HuH-7 (cell line): ENCODE results near the gene GNAZ.

Experiments
- DNase-seq: peaks from one replicate; pipeline ENCODE4 v3.0.0; 2011; ENCODE audit warnings: low spot score

The GNAZ gene

GRCh38 chr22:23064381-23065068 is 5.8 kb upstream of the GNAZ start:
- DNase-seq: no peak

DNA sequence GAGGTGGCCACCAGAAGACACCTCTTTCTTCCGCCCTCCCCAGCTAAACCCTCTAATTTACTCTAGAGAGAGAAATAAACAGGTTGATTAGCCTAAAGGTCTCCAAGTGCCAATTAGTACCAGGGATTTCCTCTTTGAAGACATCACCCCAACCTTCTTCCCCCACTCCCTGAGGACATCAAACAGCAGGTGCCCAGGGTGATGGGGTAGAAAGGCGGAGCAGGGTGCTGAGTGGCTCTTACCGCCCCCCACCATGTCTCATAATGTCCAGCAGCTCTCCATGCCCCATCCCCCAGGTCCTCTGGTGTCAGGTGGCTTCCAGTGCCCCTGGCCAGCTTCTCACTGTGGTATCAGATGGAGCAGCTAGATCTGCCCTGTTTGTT is 5.3 kb upstream of the GNAZ start:
- no peak for DNase-seq

DNA sequence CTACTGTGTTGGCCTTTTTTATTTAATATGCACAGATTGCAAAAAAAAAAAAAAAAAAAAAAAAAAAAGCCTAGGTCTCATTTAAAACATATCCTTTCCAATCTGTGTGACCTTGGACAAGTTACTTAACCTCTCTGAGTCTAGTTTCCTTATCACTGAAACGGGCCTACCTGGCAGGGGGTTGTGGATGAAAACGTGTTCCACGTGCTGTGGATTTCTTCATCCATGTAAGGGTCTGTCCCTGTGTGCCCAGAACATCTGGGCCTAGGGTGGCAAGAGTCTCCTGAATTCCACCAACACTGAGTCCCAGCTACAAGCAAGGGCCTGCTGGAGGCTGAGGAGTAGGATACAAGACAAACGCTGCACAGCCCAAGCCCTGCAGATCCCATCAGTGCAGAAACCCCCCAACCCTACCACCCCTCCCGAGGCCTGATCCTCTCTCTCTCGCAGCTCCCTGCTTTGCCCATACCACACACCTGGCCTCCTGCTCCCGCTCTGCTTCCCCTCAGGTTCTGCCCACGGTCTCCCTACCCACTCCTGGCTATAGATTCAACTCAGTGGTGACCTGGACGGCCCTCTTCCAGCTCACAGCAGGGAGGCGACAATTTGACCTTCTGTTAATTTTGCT is 4.7 kb upstream of the GNAZ start:
- DNase-seq: no peak

GRCh38 chr22:23066200-23067022 is 3.9 kb upstream of the GNAZ start:
- DNase-seq: no peak

DNA sequence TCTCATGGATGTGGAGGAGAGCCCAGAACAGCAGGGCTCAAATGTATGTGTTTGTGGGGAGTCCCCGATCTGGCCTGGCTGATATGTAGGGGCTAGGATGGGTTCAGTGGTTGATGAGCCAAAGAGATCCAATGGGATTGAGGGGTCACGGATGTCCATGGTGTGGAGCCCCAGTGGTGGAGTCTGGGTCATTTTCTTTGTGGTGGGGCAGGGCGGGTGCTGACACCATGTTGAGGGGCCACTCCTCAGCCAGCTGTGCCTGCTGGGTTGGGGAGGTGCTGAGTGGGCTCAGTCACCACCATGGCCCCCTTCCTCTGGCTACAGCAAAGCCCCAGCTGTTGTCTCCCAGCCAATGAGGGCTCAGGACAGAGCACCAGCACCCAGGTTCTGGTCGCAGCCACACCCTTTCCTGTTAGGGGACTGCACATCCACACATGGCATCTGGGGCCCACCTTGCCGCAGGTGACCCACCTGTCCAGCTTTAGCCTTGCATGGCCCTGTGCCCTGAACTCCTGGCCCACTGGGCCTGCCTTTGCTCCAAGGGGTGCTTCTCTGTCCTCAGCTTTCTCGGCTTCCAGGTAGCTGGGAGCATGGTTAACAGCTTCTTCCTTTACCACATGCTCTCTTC is 3.2 kb upstream of the GNAZ start:
- no peak for DNase-seq

- no peak for DNase-seq
These were observed 2.6 kb upstream of the GNAZ start for GRCh38 chr22:23067691-23068090.

- no peak for DNase-seq
These were observed 2.1 kb upstream of the GNAZ start for GRCh38 chr22:23068096-23068831.

DNA sequence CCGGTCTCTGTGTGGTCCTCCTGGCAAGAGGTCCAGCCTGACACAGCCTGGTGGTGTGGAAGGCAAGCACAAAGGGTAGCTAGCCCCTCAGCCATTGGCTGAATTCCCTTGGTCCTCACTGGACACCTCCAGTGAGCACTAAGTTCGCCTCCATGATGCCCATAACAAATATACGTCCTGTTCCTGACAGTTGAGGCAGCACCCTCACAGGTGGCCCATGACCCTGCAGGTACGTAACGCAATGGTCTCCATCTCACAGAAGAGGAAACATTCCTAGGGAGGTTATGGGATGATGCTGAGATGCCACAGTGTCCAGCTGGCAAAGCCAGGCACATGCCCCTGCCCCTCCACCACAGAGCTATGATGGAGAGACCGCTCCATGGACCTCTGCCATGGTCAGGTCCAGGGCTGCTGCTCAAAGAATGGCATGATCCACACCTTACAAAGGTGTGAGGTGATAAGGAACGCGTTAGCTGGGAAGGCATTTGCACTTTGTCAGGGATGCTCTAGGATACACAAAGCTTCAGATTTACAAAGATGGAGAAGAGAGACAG is 1.4 kb upstream of the GNAZ start:
- no peak for DNase-seq

GRCh38 chr22:23069502-23070357 is 589 bp upstream of the GNAZ start:
- peak; percentile 96 for DNase-seq

- DNase-seq: no peak
These were observed 1.1 kb downstream of the GNAZ start for GRCh38 chr22:23071230-23072076.

DNA sequence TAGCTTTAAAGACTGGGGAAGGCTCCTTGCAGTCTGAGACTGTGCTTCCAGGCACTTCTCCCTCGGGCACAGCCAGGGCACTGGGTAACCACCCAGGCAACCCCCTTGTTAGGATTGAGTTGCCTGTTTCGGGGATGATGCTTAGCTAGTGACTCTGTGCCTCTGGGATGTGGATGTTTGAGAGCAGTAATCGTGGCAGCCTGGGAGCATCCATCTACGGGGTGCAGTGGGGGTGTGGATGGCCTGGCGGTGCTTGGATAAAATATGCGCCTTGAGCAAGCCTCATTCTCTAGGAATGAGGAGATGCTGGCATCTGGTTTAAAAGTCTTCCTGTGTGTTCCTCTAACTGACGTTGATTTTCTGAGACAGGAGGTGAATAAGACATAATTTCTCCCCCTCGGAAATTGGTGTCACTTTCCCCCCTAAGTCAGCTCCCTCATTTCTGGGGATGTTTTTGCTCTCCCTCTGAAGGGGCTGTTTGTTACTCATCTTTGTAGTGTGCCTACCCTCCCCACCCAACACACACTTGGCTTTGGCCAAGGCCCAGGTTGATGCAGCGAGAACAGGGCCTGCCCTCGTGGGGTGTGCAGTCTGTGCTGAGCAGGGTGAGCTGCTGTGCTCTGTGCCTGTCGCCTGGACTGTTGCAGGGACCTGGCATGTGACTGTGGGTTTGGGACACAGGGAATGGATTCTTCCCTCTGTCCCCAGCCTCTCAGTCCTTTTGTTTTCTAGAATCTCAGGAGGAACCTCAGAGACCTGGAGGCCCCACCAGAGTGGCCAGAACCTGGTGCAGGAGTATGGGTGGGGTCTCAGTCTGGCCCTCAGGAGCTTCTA is 2.0 kb downstream of the GNAZ start:
- no peak for DNase-seq

DNA sequence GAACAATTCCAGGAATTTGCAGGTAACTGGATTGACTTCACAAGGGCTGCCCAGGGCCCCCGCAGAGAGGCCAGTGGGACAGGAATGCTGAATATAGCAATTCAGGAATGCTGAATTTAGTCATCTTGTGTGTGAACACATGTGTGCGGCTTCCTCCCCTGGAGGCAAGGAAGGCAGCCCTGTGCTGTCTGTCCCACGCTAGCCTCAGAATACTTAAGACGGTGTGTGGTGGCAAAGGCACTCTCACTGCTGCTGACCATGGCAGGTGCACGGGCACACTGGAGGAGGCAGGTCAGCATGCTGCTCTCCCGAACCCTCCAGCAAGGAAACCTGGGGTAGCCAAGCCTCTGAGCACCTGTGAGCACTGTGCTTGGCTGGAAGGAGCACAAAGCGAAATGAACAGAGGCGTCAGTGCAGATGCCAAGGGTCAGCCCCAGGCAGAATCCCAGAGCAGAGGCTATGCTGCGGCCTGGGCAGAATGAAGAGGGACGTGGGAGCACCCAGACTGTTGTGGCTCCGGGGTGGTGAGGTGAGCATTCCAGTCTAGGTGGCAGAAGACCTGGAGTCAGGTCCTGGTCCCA is 2.7 kb downstream of the GNAZ start:
- no peak for DNase-seq

DNA sequence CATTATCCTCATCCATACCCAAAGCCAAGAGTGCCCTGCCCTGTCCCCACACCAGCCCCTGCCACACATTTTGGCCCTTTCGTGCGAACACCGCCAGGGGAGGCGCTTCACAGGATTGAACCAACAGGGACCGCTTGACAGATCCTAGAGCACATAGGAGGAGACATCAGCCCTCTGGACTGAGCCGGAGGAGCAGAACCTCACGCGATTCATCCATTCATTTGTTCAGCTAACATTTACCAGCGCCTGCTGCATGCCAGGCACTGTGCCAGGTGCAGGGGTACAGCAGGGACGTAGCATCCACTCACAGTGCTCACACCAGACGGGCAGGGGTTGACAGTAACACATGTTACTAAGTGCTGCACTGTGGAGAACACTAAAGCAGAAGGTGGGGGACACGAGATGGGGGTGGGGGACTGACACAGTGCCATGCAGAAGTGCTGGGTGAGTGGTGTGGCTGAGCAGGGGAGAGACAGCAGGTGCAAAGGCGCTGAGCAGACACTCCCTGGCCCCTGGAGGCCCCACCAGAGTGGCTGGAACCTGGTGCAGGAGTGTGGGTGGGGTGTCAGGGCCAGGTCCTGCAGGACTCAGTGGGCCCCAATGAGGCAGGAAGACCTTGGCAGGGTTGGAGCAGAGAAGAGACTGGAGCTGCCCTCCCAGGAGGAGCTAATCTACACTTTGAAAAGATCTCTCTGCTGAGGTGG is 3.4 kb downstream of the GNAZ start:
- no peak for DNase-seq

- DNase-seq: no peak
These were observed 4.1 kb downstream of the GNAZ start for GRCh38 chr22:23074451-23074850.

DNA sequence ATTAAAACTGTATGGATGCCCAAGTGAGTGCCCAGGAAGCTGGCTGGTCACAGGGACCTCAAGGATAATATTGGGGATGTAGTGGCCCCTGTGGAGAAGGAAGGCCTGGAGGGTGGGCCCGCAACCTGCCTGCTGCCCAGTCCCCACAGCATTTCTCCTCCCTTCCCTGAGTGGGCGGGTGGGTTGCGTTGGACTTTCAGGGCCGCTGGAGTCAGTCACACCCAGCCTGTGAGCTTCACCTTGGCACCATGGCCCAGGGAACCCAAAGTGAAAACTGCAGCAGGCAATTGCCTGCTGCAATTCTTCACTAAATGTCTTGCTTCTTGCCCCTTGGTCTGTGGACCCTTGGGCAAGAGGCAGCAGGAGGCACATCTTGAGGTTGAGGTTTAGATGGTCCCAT is 4.7 kb downstream of the GNAZ start:
- no peak for DNase-seq

DNA sequence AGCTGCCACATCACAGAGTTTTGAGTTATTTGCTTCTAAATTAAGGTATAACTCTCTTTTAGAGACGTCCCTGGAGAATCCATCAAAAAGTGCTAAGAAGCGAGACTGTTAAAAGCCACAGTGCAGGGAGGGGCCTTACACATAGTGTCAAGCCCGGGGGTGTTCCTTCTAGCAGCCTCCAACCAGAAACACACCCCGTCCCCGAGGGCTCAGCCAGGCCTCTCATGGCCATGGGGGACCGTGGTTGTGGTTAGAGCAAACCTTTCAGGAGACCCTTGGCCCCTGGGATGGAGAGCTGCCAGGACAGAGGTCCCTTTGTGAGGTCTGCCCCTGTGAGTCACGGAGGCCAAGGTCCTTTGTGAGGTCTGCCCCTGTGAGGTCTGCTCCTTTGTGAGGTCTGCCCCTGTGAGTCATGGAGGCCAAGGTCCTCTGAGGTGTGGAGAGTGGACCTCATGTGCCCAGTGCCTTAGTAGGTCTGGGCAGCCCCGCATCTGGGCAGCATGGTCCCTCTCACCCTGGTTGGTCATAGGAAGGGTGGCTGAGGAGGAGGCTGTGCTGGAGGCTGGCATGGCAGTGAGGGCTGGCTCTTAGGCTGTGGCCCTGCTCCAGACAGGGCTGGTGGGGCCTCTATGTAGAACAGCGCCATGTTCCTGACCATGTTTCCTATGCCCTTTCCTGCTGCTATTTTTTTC is 5.4 kb downstream of the GNAZ start:
- DNase-seq: peak; percentile 94

DNA sequence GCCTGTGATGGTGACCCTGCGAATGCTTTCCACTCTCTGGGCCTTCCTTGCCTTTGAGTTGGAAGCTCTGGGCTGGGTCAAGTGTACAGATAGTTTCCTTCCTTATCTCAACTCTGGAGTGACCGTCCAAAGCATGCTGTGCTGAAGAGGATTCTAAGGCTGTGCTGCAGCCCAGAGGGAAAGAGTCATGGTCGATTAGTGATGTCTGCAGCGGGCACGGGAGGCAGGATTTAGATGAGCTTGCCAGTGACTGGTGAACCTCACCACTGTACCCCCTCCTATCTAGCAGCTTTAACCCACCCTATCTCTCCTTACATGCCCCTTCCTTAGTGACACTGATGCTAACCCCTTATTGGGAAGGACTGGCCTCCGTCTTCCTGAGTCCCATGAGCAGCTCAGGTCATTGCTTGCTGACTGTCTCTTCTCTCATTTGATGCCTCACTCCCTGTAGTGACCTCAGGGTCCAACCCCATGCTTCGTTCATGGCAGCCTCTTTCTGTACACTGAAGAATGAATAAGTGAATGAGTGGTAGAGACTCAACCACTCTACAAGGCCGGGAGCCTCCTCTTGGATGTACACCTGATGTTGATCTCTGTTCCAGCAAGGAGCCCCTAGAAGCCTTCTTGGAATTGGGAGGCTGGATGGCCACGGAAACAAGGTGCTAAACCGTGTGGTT is 6.7 kb downstream of the GNAZ start:
- no peak for DNase-seq
